HG03520 (cell line): Measurements from ENCODE around the gene STX17.
A peak's percentile ranks its signal among the peaks of the same experiment; 100 is the strongest.

Experiments
- ATAC-seq: cut with Tn5 transposase; IDR thresholded peaks from one replicate; pipeline ENCODE4 v1.9.1; 2021; ENCODE audit warnings: mild to moderate bottlenecking, moderate library complexity; ENCODE audit not compliant: unreplicated experiment

The STX17 gene

GRCh38 chr9:99905833-99906402 lies 536 bp upstream of the STX17 start:
- peak; percentile 2 for ATAC-seq

GRCh38 chr9:99907208-99907532 lies 716 bp downstream of the STX17 start:
- ATAC-seq = no peak

GRCh38 chr9:99911600-99911999 lies 5.1 kb downstream of the STX17 start:
- ATAC-seq = no peak

- ATAC-seq = no peak
Observed at GRCh38 chr9:99916650-99917049, 10.2 kb downstream of the STX17 start.

GRCh38 chr9:99918134-99918533 lies 11.7 kb downstream of the STX17 start:
- no peak for ATAC-seq

DNA sequence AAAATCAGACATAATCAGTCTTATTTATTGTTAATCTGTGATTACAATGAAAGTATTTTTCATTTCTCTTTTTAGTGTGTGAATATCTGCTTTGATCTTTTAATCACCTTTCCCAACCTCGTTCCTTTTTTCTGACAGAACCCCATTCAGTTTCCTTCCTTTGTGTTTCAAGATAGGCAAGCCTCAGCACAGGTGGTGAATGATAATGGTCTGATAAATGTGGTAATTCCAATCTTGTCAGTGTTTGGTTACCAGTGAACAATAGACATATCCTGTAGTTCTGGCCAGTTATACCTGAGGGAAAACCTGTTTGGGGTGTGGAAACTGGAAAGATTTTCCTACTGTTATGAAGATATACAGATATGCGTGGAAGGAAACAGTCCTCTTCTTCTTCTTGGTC lies 13.5 kb downstream of the STX17 start:
- ATAC-seq = no peak

GRCh38 chr9:99921875-99922710 lies 15.6 kb downstream of the STX17 start:
- no peak for ATAC-seq

DNA sequence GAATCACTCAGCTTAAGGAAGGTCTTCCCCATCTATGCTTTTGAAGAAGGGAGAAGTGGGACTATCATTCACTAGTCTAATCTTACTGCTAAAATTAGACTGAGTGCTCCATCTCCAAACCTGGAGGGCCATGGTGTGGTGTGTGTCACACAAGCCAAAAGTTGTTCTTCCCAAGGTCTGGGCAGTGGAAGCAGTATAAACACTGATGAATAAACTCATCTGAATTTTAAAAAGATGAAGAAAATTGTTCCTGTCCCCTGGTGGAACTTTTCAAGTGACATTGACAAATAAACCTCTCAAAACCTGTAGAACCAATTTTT lies 16.2 kb downstream of the STX17 start:
- no peak for ATAC-seq

- no peak for ATAC-seq
Observed at GRCh38 chr9:99925541-99925940, 19.1 kb downstream of the STX17 start.

DNA sequence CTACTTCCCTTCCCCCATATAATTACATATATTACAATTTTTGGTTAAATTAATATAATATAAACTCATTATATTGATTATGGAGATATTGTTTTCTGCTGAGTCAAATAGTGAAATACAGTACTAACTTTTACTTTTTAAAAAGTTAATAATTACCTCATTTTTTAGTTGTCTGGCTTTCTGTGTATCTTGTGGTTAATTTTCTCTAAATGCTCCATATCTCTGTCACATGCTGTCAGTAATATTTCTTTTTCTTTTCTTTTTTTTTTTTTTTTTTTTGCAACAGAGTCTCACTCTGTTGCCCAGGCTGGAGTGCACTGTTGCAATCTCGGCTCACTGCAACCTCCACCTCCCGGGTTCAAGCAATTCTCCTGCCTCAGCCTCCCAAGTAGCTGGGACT lies 23.2 kb downstream of the STX17 start:
- ATAC-seq = no peak

GRCh38 chr9:99931155-99931840 lies 24.8 kb downstream of the STX17 start:
- no peak for ATAC-seq

- ATAC-seq = no peak
Observed at GRCh38 chr9:99936947-99937587, 30.6 kb downstream of the STX17 start.

DNA sequence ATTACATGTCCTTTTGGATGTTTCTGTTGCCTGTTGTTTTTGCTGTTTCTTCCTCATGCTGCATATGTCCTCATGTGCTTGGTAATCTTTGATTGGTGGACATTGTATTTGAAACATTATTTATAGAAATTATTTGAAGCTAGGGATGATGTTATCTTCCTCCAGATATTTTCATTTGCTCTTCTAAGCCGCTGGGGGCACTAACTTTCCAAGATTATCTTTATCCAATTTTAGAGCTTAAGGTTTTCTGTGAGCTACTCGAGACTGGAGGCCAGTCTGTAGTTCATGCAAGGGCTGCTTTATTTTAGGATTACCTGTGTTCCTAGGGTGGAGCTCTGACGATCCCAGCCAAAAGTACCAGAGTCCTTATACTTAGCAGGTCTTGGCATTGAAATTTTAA lies 40.9 kb downstream of the STX17 start:
- ATAC-seq = no peak

DNA sequence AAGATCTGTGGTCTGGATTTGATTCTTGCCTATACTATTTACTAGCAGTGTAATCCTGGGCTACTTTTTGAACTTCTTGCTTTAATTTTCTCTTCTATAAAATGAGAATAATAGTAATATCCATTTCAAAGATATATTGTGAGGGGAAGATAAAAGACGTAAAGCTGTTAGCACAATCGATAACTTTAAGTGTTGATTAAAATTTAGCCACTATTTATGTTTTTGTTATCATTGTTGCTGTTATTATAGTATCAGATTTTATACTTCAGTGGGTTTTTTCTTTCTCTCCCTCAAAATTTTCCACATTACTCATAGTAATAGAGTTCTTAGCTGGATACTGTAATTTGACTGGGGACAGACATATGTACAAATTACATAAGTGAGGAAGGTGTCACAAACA lies 42.0 kb downstream of the STX17 start:
- ATAC-seq = no peak

GRCh38 chr9:99948896-99949295 lies 42.4 kb downstream of the STX17 start:
- no peak for ATAC-seq

DNA sequence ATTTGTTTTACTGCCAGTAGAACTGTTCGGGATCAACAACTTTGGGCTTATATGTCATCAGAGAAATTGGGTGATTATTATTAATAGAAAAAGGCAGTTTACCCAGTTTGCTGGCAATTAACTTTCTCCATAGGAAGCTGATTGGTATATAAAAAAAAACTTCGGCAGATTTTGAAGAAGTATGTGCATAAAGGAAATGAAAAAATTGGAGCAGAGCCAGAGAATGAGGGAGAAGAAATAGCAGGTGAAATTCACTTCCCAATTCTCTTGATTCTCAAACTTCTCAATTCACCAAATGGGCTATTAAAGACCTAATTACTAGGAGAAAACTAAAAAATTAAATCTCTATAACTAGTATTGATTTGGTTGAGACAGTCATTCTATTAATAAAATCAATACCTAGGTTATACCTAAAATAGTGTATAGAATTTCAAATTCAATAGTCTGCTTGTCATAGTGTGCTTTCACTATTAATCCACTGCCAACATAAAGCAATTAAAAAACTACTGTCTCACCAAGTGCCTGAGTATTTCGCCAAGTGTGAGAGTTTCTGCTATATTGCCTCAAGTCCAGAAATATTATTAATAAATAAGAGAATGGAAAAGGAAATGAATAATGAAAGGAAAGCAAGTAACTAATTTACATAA lies 47.5 kb downstream of the STX17 start:
- ATAC-seq = no peak

GRCh38 chr9:99954819-99955218 lies 48.4 kb downstream of the STX17 start:
- no peak for ATAC-seq

DNA sequence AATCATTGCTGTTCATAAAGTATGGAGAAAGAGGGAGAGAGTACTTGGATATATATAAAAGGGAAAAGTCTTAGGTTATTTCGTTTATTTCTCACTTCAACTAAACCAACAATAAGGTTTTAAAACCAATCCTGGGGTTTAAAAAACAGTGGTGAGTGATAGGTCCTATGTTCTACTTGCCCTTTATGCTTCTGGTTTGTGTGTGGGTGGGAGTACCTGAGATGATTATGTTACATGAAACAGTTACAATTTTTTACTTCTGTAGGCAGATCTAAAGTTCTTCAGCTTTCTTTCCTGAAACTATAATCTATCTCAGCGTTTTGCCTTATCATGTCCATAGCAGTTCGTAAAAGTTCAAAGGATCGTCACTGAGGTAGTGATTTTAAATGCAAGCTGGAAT lies 49.2 kb downstream of the STX17 start:
- ATAC-seq = no peak

- no peak for ATAC-seq
Observed at GRCh38 chr9:99962680-99963261, 56.3 kb downstream of the STX17 start.

- ATAC-seq = no peak
Observed at GRCh38 chr9:99964336-99964735, 57.9 kb downstream of the STX17 start.

- no peak for ATAC-seq
Observed at GRCh38 chr9:99966001-99966400, 59.5 kb downstream of the STX17 start.
